Neuronal stem cell (in vitro differentiated cells): ENCODE data around the gene KRT3.
"Not testable (repeated sequence)": the region's sequence is repeated elsewhere in the genome, so short reads cannot be mapped to it uniquely, and the experiment has no call there.

Source experiments
- DNase-seq: peaks from one replicate; pipeline ENCODE4 v3.0.0-alpha.2; 2013; ENCODE audit warnings: low spot score
- H2AFZ ChIP-seq: one replicate; pipeline ENCODE4 v1.6.1; 2013; ENCODE audit warnings: mild to moderate bottlenecking, low read length, inconsistent platforms
- H2AK5ac ChIP-seq: 2 replicates; pipeline ENCODE4 v1.6.1; 2013; ENCODE audit warnings: low read depth, mild to moderate bottlenecking, inconsistent platforms, low read length, moderate library complexity, mixed read lengths
- H2BK120ac ChIP-seq: 2 replicates; pipeline ENCODE4 v1.6.1; 2013; ENCODE audit warnings: low read depth, mild to moderate bottlenecking, inconsistent platforms, low read length, moderate library complexity, mixed read lengths
- H2BK12ac ChIP-seq: one replicate; pipeline ENCODE4 v1.6.1; 2013; ENCODE audit warnings: low read length, inconsistent platforms
- H2BK15ac ChIP-seq: 2 replicates; pipeline ENCODE4 v1.6.1; 2013; ENCODE audit warnings: mild to moderate bottlenecking, low read length, inconsistent platforms, mixed read lengths
- H2BK5ac ChIP-seq: one replicate; pipeline ENCODE4 v1.6.1; 2013; ENCODE audit warnings: inconsistent platforms, mild to moderate bottlenecking, low read length, moderate library complexity
- H3K14ac ChIP-seq: one replicate; pipeline ENCODE4 v1.6.1; 2013; ENCODE audit warnings: low read length, inconsistent platforms
- H3K18ac ChIP-seq: 2 replicates; pipeline ENCODE4 v1.6.1; 2013; ENCODE audit warnings: low read length, inconsistent platforms
- H3K23ac ChIP-seq: 2 replicates; pipeline ENCODE4 v1.6.1; 2013; ENCODE audit warnings: low read depth, mild to moderate bottlenecking, mixed read lengths, low read length, inconsistent platforms; ENCODE audit not compliant: poor library complexity
- H3K27ac ChIP-seq: replicated peaks from 3 replicates; pipeline ENCODE4 v1.5.1; 2013; ENCODE audit warnings: low read length, inconsistent platforms
- H3K27me3 ChIP-seq, 3 experiments: 2 replicates each; pipeline ENCODE4 v1.6.1; 2013; ENCODE audit warnings: low read length in 3 of 3, mild to moderate bottlenecking in 2 of 3, inconsistent platforms in 1 of 3, low read depth in 1 of 3, mixed read lengths in 1 of 3, moderate library complexity in 1 of 3; ENCODE audit not compliant: control insufficient read depth in 3 of 3, insufficient read depth in 3 of 3
- H3K36me3 ChIP-seq, 2 donors: replicated peaks in 1 of 2; 2 replicates each; pipeline ENCODE4 v1.6.1; 2013; ENCODE audit warnings: low read length in 2 of 2; ENCODE audit not compliant: control insufficient read depth in 2 of 2, insufficient read depth in 2 of 2
- H3K4ac ChIP-seq: 2 replicates; pipeline ENCODE4 v1.6.1; 2013; ENCODE audit warnings: inconsistent platforms, mild to moderate bottlenecking, low read length, moderate library complexity
- H3K4me1 ChIP-seq, 2 donors: 1 replicate in 1 of 2; 2 replicates in 1 of 2; pipeline ENCODE4 v1.6.1; 2013; ENCODE audit warnings: low read length in 2 of 2, low read depth in 1 of 2; ENCODE audit not compliant: control insufficient read depth in 2 of 2, insufficient read depth in 1 of 2
- H3K4me2 ChIP-seq: one replicate; pipeline ENCODE4 v1.6.1; 2013; ENCODE audit warnings: mild to moderate bottlenecking, low read length, inconsistent platforms; ENCODE audit not compliant: insufficient read depth, poor library complexity, severe bottlenecking
- H3K4me3 ChIP-seq, 2 donors: 2 replicates each; pipeline ENCODE4 v1.5.1; 2013; ENCODE audit warnings: low read length in 2 of 2, mild to moderate bottlenecking in 2 of 2, inconsistent platforms in 1 of 2, moderate library complexity in 1 of 2
- H3K79me1 ChIP-seq: one replicate; pipeline ENCODE4 v1.6.1; 2013; ENCODE audit warnings: low read depth, mild to moderate bottlenecking, inconsistent platforms, low read length, moderate library complexity
- H3K9ac ChIP-seq: one replicate; pipeline ENCODE4 v1.6.1; 2013; ENCODE audit warnings: mild to moderate bottlenecking, low read depth, low read length, inconsistent platforms; ENCODE audit not compliant: poor library complexity
- H3K9me3 ChIP-seq, 2 donors: replicated peaks in 1 of 2; 2 replicates each; pipeline versions ENCODE3 to v1.6.1; 2013; ENCODE audit warnings: low read length in 2 of 2, mild to moderate bottlenecking in 2 of 2, inconsistent platforms in 1 of 2, low read depth in 1 of 2, mixed read lengths in 1 of 2, moderate library complexity in 1 of 2; ENCODE audit not compliant: control insufficient read depth in 2 of 2, insufficient read depth in 1 of 2
- H4K8ac ChIP-seq: one replicate; pipeline ENCODE4 v1.6.1; 2013; ENCODE audit warnings: low read depth, mild to moderate bottlenecking, inconsistent platforms, low read length, moderate library complexity
- H4K91ac ChIP-seq: one replicate; pipeline ENCODE4 v1.6.1; 2013; ENCODE audit warnings: low read length, low read depth, mild to moderate bottlenecking, inconsistent platforms; ENCODE audit not compliant: poor library complexity
- WGBS, 2 donors: extraction: QIAGEN DNeasy Blood & Tissue Kit; methylation state at CpG; one replicate each; pipeline ENCODE4 v1.1.7; 2013; ENCODE audit warnings: missing lambda C conversion rate in 2 of 2, mixed read lengths in 1 of 2; ENCODE audit not compliant: insufficient read length in 2 of 2, insufficient replicate concordance in 1 of 2; ENCODE audit errors: extremely low coverage in 2 of 2; 5-methylcytosine and 5-hydroxymethylcytosine counted together

The KRT3 gene

GRCh38 chr12:52795332-52795674 lies 614 bp downstream of the KRT3 start:
- H3K27me3 ChIP-seq, H2BK15ac ChIP-seq, H3K4me1 ChIP-seq, H4K91ac ChIP-seq, DNase-seq, H3K36me3 ChIP-seq, H2BK5ac ChIP-seq, H3K27ac ChIP-seq, H3K23ac ChIP-seq, H3K18ac ChIP-seq, H3K79me1 ChIP-seq, H2AK5ac ChIP-seq, H3K4me2 ChIP-seq, H3K9me3 ChIP-seq, H2BK12ac ChIP-seq, H3K4ac ChIP-seq, H4K8ac ChIP-seq, H3K9ac ChIP-seq, H3K4me3 ChIP-seq, H3K14ac ChIP-seq, H2AFZ ChIP-seq, H2BK120ac ChIP-seq: not testable (repeated sequence)
- no CpG with 5 or more reads among the region's 2 CpGs for WGBS, 2 donors

GRCh38 chr12:52794479-52795331 lies 1.2 kb downstream of the KRT3 start:
- Histone ChIP-seq H3K4ac (no peak overlapping the region), H3K4me3 (no peak overlapping the region)
- no CpG with 5 or more reads among the region's 5 CpGs for WGBS, 2 donors

DNA sequence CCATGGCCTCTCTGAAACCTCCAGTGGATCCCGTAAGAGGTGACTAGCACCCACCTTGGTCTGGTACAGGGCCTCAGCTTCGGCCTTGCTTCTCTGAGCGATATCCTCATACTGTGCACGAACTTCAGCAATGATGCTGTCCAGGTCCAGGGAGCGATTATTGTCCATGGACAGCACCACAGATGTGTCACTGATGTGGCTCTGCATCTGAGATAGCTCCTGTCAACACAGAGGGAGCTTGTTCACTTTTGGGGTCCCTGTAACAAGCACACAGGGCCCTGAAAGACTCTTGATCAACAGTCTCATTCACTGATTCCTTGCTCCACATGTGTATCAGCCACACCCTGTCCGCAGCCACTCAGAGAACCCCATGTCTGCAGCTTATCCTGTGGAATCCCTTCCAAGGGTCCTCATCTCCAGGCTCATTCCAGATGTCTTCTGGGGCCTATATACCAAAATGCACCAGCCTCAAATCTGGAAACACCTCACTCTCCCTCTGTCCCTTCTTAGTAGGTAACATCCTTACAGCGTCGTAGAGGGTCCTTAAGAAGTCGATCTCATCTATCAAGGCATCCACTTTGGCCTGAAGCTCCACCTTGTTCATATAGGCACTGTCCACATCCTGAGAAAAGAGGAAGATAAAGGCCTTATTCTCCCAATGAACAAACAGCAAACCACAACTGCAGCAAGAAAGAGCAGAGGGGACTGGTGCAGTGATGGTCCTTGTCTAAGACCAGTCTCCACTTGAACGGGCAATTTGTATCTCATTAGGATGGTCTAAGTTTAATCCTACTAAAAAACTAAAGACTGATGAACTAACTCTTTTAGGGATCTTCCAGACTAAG lies 3.5 kb downstream of the KRT3 start:
- H3K79me1 ChIP-seq: no peaks in the 10 kb centered on the region
- H3K9me3 ChIP-seq: no peaks in the 10 kb centered on the region
- H3K4me1 ChIP-seq: no peaks in the 10 kb centered on the region
- H3K27ac ChIP-seq: no peak overlapping the region
- no peak overlapping the region for H4K8ac ChIP-seq
- H3K36me3 ChIP-seq: no peaks in the 10 kb centered on the region
- H3K9ac ChIP-seq: no peak overlapping the region
- no peak overlapping the region for H3K4me3 ChIP-seq
- DNase-seq: no peak
- H2BK12ac ChIP-seq: no peak overlapping the region
- no CpG with 5 or more reads among the region's 10 CpGs for WGBS, 2 donors
- no peak overlapping the region for H3K23ac ChIP-seq
- H4K91ac ChIP-seq: no peak overlapping the region
- no peak overlapping the region for H2AK5ac ChIP-seq
- H3K4me2 ChIP-seq: no peak overlapping the region
- H2BK120ac ChIP-seq: no peak overlapping the region
- no peak overlapping the region for H3K4ac ChIP-seq
- H3K27me3 ChIP-seq: no peaks in the 10 kb centered on the region
- H2BK5ac ChIP-seq: no peak overlapping the region
- H3K14ac ChIP-seq: no peak overlapping the region
- no peak overlapping the region for H2AFZ ChIP-seq
- H3K18ac ChIP-seq: no peak overlapping the region
- no peak overlapping the region for H2BK15ac ChIP-seq

More at GRCh38 chr12:52794479-52795331, 1.2 kb downstream of the KRT3 start:
- Histone ChIP-seq H2BK12ac (no peak overlapping the region), H3K9me3 (no peaks in the 10 kb centered on the region), H4K91ac (no peak overlapping the region), H3K18ac (no peak overlapping the region), H4K8ac (no peak overlapping the region), H3K23ac (no peak overlapping the region), H2AFZ (no peak overlapping the region), H3K4me2 (no peak overlapping the region), H2BK5ac (no peak overlapping the region), H3K14ac (no peak overlapping the region), H2BK15ac (no peak overlapping the region), H3K36me3 (no peaks in the 10 kb centered on the region), H2AK5ac (no peak overlapping the region), H2BK120ac (no peak overlapping the region), H3K9ac (no peak overlapping the region), H3K27me3 (no peaks in the 10 kb centered on the region), H3K27ac (no peak overlapping the region), H3K79me1 (no peaks in the 10 kb centered on the region), H3K4me1 (no peaks in the 10 kb centered on the region)
- no peak for DNase-seq
